ENCODE results near the gene PGAP1.

The PGAP1 gene

GRCh38 chr2:196959281-196959680 lies 32.8 kb upstream of the PGAP1 start:
- H3K27ac ChIP-seq: no peak overlapping the region
- TF ChIP-seq ZFX (IDR thresholded peaks at IDR 0.05; ENCODE audit: borderline replicate concordance) (no peak), CTCF (IDR thresholded peaks at IDR 0.05) (no peak)

- no peak overlapping the region for H3K27ac ChIP-seq
- TF ChIP-seq ZFX (IDR thresholded peaks at IDR 0.05; ENCODE audit: borderline replicate concordance) (no peak), CTCF (IDR thresholded peaks at IDR 0.05) (no peak)
These were observed 31.5 kb upstream of the PGAP1 start for GRCh38 chr2:196957881-196958525.

- H3K27ac ChIP-seq: no peak overlapping the region
- TF ChIP-seq ZFX (IDR thresholded peaks at IDR 0.05; ENCODE audit: borderline replicate concordance): no peak
- no peak for TF ChIP-seq CTCF (IDR thresholded peaks at IDR 0.05)
These were observed 30.9 kb upstream of the PGAP1 start for GRCh38 chr2:196957442-196957841.

GRCh38 chr2:196956069-196956468 lies 29.6 kb upstream of the PGAP1 start:
- TF ChIP-seq ZFX (IDR thresholded peaks at IDR 0.05; ENCODE audit: borderline replicate concordance): no peak
- no peak for TF ChIP-seq CTCF (IDR thresholded peaks at IDR 0.05)
- H3K27ac ChIP-seq: no peak overlapping the region

- no peak overlapping the region for H3K27ac ChIP-seq
- TF ChIP-seq CTCF (IDR thresholded peaks at IDR 0.05) (no peak), ZFX (IDR thresholded peaks at IDR 0.05; ENCODE audit: borderline replicate concordance) (no peak)
These were observed 28.5 kb upstream of the PGAP1 start for GRCh38 chr2:196955036-196955435.

- H3K27ac ChIP-seq: no peak overlapping the region
- TF ChIP-seq CTCF (IDR thresholded peaks at IDR 0.05) (no peak), ZFX (IDR thresholded peaks at IDR 0.05; ENCODE audit: borderline replicate concordance) (no peak)
These were observed 27.5 kb upstream of the PGAP1 start for GRCh38 chr2:196954001-196954400.

- no peak overlapping the region for H3K27ac ChIP-seq
- TF ChIP-seq CTCF (IDR thresholded peaks at IDR 0.05) (no peak), ZFX (IDR thresholded peaks at IDR 0.05; ENCODE audit: borderline replicate concordance) (no peak)
These were observed 26.4 kb upstream of the PGAP1 start for GRCh38 chr2:196952936-196953335.
